ENCODE measurements around the gene CNTNAP5.

GRCh38 chr2:124281541-124281940, 256.5 kb downstream of the CNTNAP5 start:
- TF ChIP-seq, protein P1, sequence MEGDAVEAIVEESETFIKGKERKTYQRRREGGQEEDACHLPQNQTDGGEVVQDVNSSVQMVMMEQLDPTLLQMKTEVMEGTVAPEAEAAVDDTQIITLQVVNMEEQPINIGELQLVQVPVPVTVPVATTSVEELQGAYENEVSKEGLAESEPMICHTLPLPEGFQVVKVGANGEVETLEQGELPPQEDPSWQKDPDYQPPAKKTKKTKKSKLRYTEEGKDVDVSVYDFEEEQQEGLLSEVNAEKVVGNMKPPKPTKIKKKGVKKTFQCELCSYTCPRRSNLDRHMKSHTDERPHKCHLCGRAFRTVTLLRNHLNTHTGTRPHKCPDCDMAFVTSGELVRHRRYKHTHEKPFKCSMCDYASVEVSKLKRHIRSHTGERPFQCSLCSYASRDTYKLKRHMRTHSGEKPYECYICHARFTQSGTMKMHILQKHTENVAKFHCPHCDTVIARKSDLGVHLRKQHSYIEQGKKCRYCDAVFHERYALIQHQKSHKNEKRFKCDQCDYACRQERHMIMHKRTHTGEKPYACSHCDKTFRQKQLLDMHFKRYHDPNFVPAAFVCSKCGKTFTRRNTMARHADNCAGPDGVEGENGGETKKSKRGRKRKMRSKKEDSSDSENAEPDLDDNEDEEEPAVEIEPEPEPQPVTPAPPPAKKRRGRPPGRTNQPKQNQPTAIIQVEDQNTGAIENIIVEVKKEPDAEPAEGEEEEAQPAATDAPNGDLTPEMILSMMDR (IDR thresholded peaks at IDR 0.05; ENCODE audit: low read depth, low read length): no peak
- no peak for TF ChIP-seq EZH2phosphoT487 (IDR thresholded peaks at IDR 0.05; ENCODE audit: low read depth)
